Right lobe of liver (tissue), 4 donors: Measurements from ENCODE around the gene LENEP.

Experiments used
- POLR2A ChIP-seq: fragments of 450-650 bp; IDR thresholded peaks from one replicate; pipeline ENCODE4 v1.6.1; 2017; ENCODE audit warnings: antibody characterized with exemption, mild to moderate bottlenecking
- TF ChIP-seq, protein P1 (sequence below), 4 donors: fragments of 200-600 bp in 3 of 4; fragments of 450-650 bp in 1 of 4; IDR thresholded peaks; one replicate each; pipeline versions ENCODE4 v1.5.1 to v1.8.0; 2016 to 2022; ENCODE audit warnings: antibody characterized with exemption in 4 of 4, mild to moderate bottlenecking in 2 of 4
- donor health status: DM: no; HTN: no; CAD: no.
- donor health status: DM: no; HTN: no; CAD: no.
- donor health status: DM: no; HTN: yes; CAD: no.

DNA sequence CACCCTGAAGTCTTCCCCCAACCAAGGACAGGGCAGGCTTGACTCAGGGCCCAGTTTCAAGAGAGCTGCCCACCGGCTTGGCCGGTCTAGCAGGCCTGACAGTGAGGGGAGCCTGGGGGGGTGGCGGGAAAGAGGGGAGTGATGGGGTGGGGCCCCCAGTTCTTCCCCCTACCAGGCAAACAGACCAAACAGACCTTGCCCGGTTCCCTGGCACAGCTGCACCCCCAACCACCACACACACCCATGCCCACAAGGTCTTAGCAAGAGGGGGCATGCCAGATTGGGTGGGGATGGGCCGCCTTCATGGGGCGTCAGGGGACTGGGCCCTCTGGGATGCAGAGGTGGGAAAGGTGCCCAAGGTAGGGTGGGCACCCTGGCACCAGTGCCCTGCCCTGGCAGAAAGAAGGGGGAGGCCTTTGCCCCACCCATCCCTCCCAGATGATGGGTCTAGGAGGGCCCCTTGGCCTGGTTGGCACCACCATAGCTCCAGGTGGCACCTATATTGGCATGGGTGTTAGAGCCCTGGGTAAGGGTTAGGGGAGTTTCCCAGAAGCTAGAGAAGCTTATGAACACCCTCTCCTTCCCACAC lies 18.1 kb downstream of the LENEP start:
- TF ChIP-seq, protein P1, sequence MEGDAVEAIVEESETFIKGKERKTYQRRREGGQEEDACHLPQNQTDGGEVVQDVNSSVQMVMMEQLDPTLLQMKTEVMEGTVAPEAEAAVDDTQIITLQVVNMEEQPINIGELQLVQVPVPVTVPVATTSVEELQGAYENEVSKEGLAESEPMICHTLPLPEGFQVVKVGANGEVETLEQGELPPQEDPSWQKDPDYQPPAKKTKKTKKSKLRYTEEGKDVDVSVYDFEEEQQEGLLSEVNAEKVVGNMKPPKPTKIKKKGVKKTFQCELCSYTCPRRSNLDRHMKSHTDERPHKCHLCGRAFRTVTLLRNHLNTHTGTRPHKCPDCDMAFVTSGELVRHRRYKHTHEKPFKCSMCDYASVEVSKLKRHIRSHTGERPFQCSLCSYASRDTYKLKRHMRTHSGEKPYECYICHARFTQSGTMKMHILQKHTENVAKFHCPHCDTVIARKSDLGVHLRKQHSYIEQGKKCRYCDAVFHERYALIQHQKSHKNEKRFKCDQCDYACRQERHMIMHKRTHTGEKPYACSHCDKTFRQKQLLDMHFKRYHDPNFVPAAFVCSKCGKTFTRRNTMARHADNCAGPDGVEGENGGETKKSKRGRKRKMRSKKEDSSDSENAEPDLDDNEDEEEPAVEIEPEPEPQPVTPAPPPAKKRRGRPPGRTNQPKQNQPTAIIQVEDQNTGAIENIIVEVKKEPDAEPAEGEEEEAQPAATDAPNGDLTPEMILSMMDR (IDR thresholded peaks at IDR 0.05) = no peak
- no peak for TF ChIP-seq POLR2A
